Keratinocyte (primary cell): ENCODE measurements around the gene EIF4ENIF1.

ENCODE experiments used
- CTCF ChIP-seq, 3 experiments: IDR thresholded peaks in 1 of 3; conservative IDR thresholded peaks in 1 of 3; optimal IDR thresholded peaks in 1 of 3; 2 replicates in 2 of 3; 3 replicates in 1 of 3; pipeline versions ENCODE3 to v1.5.1; 2011; ENCODE audit warnings: low read length in 3 of 3, mild to moderate bottlenecking in 3 of 3, moderate library complexity in 2 of 3, control low read depth in 1 of 3, inconsistent platforms in 1 of 3; ENCODE audit not compliant: insufficient read depth in 2 of 3; ENCODE audit errors: extremely low read depth in 1 of 3
- EZH2 ChIP-seq: IDR thresholded peaks from one replicate; pipeline ENCODE4 v1.6.1; 2012; ENCODE audit warnings: inconsistent platforms, mild to moderate bottlenecking, low read length, moderate library complexity

GRCh38 chr22:31461699-31462098 lies 27.9 kb downstream of the EIF4ENIF1 start:
- TF ChIP-seq CTCF (optimal IDR thresholded peaks at IDR 0.05 in 1 of 3, IDR thresholded peaks at IDR 0.05 in 1 of 3, conservative IDR thresholded peaks at IDR 0.05 in 1 of 3; ENCODE audit: extremely low read depth in 1 of 3, insufficient read depth in 2 of 3, low read length in 3 of 3) (no peak), EZH2 (no peak)
